GM12878 (cell line): ENCODE data around the gene UBASH3B. TPM values are rescaled to one million over a fixed set of nuclear protein-coding genes. Genes with fewer than 3 reads are reported as not detected.

Source experiments
- ATAC-seq: fragments of 200-7000 bp; cut with Tn5 transposase; 3 replicates; pipeline ENCODE4 v1.9.1; 2020; ENCODE audit warnings: mild to moderate bottlenecking, moderate library complexity
- BruUV-seq: library from RNA; stranded (reverse); fragments of 400-500 nt; replicated peaks from 2 replicates; lab custom pipeline; 2021; lab: Mats Ljungman, UMichigan
- CTCF ChIA-PET: fragments of 300-600 bp; sonication (Branson Sonifier 250); formaldehyde crosslinking; extraction: SDS; loops from one replicate; lab custom pipeline; 2021; ENCODE audit warnings: inconsistent platforms; lab: Yijun Ruan, JAX
- POLR2A ChIA-PET: fragments of 350-600 bp; formaldehyde crosslinking; extraction: SDS; loops from one replicate; lab custom pipeline; 2021; ENCODE audit warnings: inconsistent platforms; lab: Charles Lee
- RAD21 ChIA-PET: fragments of 300-600 bp; sonication (Branson Sonifier 250); formaldehyde crosslinking; loops from one replicate; lab custom pipeline; 2023; ENCODE audit warnings: antibody characterized with exemption; ENCODE audit not compliant: unreplicated experiment; lab: Charles Lee
- SMC1A ChIA-PET: fragments of 300-600 bp; sonication (Branson Sonifier 250); formaldehyde crosslinking; loops from one replicate; lab custom pipeline; 2023; ENCODE audit not compliant: unreplicated experiment, uncharacterized antibody; lab: Charles Lee
- DNase-seq: peaks from one replicate; pipeline ENCODE4 v3.0.0-alpha.2; 2011; ENCODE audit warnings: low read depth, low spot score
- FAIRE-seq: peaks from 3 replicates; lab custom pipeline; 2011; peaks lifted over from hg19 to GRCh38; lab: Jason Lieb, UNC
- H2AFZ ChIP-seq: 2 replicates; pipeline ENCODE4 v1.6.0; 2011; ENCODE audit warnings: low read depth, low read length, control low read depth; ENCODE audit not compliant: control insufficient read depth
- H3K27ac ChIP-seq: 2 replicates; pipeline ENCODE4 v1.5.1; 2011; ENCODE audit warnings: control low read depth; ENCODE audit not compliant: control insufficient read depth, insufficient read depth
- H3K27me3 ChIP-seq, 2 experiments: replicated peaks in 1 of 2; 2 replicates each; pipeline versions ENCODE4 v1.6.0 to v1.6.1; 2011; ENCODE audit warnings: low read length in 1 of 2; ENCODE audit not compliant: control insufficient read depth in 2 of 2, insufficient read depth in 2 of 2
- H3K36me3 ChIP-seq, 2 experiments: 2 replicates each; pipeline ENCODE4 v1.5.1; 2011; ENCODE audit warnings: low read length in 1 of 2; ENCODE audit not compliant: control insufficient read depth in 2 of 2, insufficient read depth in 2 of 2
- H3K4me1 ChIP-seq: 2 replicates; pipeline ENCODE4 v1.6.1; 2011; ENCODE audit warnings: mild to moderate bottlenecking, low read length, moderate library complexity, mixed read lengths; ENCODE audit not compliant: control insufficient read depth, insufficient read depth
- H3K4me2 ChIP-seq: 2 replicates; pipeline ENCODE4 v1.6.0; 2011; ENCODE audit warnings: control low read depth; ENCODE audit not compliant: control insufficient read depth, insufficient read depth
- H3K4me3 ChIP-seq: fragments of 200-600 bp; sonication (generic); 2 replicates; pipeline ENCODE4 v1.5.1; 2016
- H3K79me2 ChIP-seq: 2 replicates; pipeline ENCODE4 v1.6.0; 2011; ENCODE audit warnings: low read length; ENCODE audit not compliant: control insufficient read depth, insufficient read depth
- H3K9ac ChIP-seq: 2 replicates; pipeline ENCODE4 v1.8.0; 2011; ENCODE audit warnings: low read length, control low read depth, mixed read lengths; ENCODE audit not compliant: control insufficient read depth, insufficient read depth
- H3K9me3 ChIP-seq: replicated peaks from 3 replicates; pipeline ENCODE4 v1.5.1; 2011; ENCODE audit warnings: mild to moderate bottlenecking, low read length; ENCODE audit not compliant: control insufficient read depth, insufficient read depth
- H4K20me1 ChIP-seq: 2 replicates; pipeline ENCODE4 v1.6.0; 2011; ENCODE audit not compliant: control insufficient read depth, insufficient read depth
- EED ChIP-seq: sonication (generic); IDR thresholded peaks from 2 replicates; pipeline ENCODE4 v1.6.1; 2016; ENCODE audit warnings: antibody characterized with exemption, low read depth
- EGR1 ChIP-seq, 2 experiments: IDR thresholded peaks; 1 replicate in 1 of 2; 2 replicates in 1 of 2; pipeline ENCODE4 v1.6.1; 2011 to 2012; ENCODE audit warnings: low read depth in 2 of 2, low read length in 2 of 2, borderline replicate concordance in 1 of 2, mild to moderate bottlenecking in 1 of 2, moderate library complexity in 1 of 2
- ELK1 ChIP-seq: IDR thresholded peaks from 2 replicates; pipeline ENCODE4 v1.6.1; 2012; ENCODE audit warnings: low read depth, low read length, improper control_type of control experiment
- GATAD2B ChIP-seq: fragments of 450-650 bp; conservative IDR thresholded peaks from 2 replicates; pipeline ENCODE4 v1.6.1; 2017; ENCODE audit warnings: low read depth, mild to moderate bottlenecking, moderate library complexity
- HDAC2 ChIP-seq: fragments of 200-600 bp; sonication (generic); IDR thresholded peaks from 2 replicates; pipeline ENCODE4 v1.6.1; 2017
- IRF4 ChIP-seq: IDR thresholded peaks from 2 replicates; pipeline ENCODE4 v1.6.1; 2011; ENCODE audit warnings: low read depth, low read length
- JUND ChIP-seq: IDR thresholded peaks from 2 replicates; pipeline ENCODE4 v1.6.1; 2012; ENCODE audit warnings: low read depth, mild to moderate bottlenecking, low read length, improper control_type of control experiment, moderate library complexity
- NKRF ChIP-seq: fragments of 450-650 bp; conservative IDR thresholded peaks from 2 replicates; pipeline ENCODE4 v1.6.1; 2017; ENCODE audit warnings: mild to moderate bottlenecking, moderate library complexity
- NRF1 ChIP-seq: conservative IDR thresholded peaks from 2 replicates; pipeline ENCODE4 v1.6.1; 2011; ENCODE audit warnings: mild to moderate bottlenecking, low read depth, low read length, improper control_type of control experiment
- RELB ChIP-seq: fragments of 450-650 bp; IDR thresholded peaks from 2 replicates; pipeline ENCODE4 v1.6.1; 2017; ENCODE audit warnings: low read depth, mild to moderate bottlenecking, moderate library complexity
- SMAD5 ChIP-seq: IDR thresholded peaks from 2 replicates; pipeline ENCODE4 v1.6.1; 2016; ENCODE audit warnings: antibody characterized with exemption, low read depth
- ZBTB33 ChIP-seq: fragments of 450-650 bp; IDR thresholded peaks from 2 replicates; pipeline ENCODE4 v1.6.1; 2017; ENCODE audit warnings: mild to moderate bottlenecking
- ZNF274 ChIP-seq: IDR thresholded peaks from one replicate; pipeline ENCODE4 v1.8.0; 2011; ENCODE audit not compliant: insufficient read length, insufficient read depth
- ZNF622 ChIP-seq: fragments of 450-650 bp; IDR thresholded peaks from 2 replicates; pipeline ENCODE4 v1.6.1; 2017; ENCODE audit warnings: mild to moderate bottlenecking, inconsistent platforms
- ZSCAN29 ChIP-seq: fragments of 450-650 bp; IDR thresholded peaks from 2 replicates; pipeline ENCODE4 v1.6.1; 2017; ENCODE audit warnings: mild to moderate bottlenecking, moderate library complexity
- WGBS: methylation state at CpG from one replicate; pipeline ENCODE4 v1.1.6; 2016; ENCODE audit warnings: low lambda C conversion rate; ENCODE audit not compliant: insufficient replicate concordance, insufficient coverage; ENCODE audit errors: missing lambda C conversion rate; 5-methylcytosine and 5-hydroxymethylcytosine counted together
- in situ Hi-C: fragments of 300-500 bp; cut with MboI; formaldehyde crosslinking; loops from 9 replicates; pipeline ENCODE4 v1.14.3; 2018; ENCODE audit warnings: mixed read lengths
- intact Hi-C: fragments of 100-400 bp; cut with micrococcal nuclease; formaldehyde crosslinking; loops from one replicate; pipeline ENCODE4 v1.14.2; 2022; ENCODE audit not compliant: unreplicated experiment
- polyA plus RNA-seq, 11 experiments: library from polyadenylated mRNA; depleted of rRNA in 4 of 11; unstranded in 6 of 11; stranded (reverse) in 5 of 11; fragments of >200 nt; fragmentation: Nextera tagmentation in 4 of 11; fragmentation: Illumina TruSeq in 1 of 11; extraction: Ambion mirVana in 4 of 11; extraction: Trizol in 1 of 11; gene quantifications; 1 replicate in 1 of 11; 2 replicates in 10 of 11; pipeline versions ENCODE4 v1.2.1 to v1.2.3, GENCODE V29; 2011 to 2016; ENCODE audit warnings: inconsistent platforms in 2 of 11, missing spikeins in 2 of 11, low read depth in 1 of 11
- total RNA-seq, 4 experiments: library from RNA; depleted of rRNA in 3 of 4; stranded (reverse); fragments of >200 nt in 3 of 4; fragmentation: Illumina TruSeq in 1 of 4; extraction: Trizol in 1 of 4; gene quantifications; 2 replicates each; pipeline versions ENCODE4 v1.2.1 to v1.2.3, GENCODE V29; 2013 to 2021

Gene UBASH3B
- total and polyA plus RNA-seq, 10 of the 15 experiments (the other 5 are each of a cell fraction or from before 2014, with no cell fraction given): 0.18 to 3.3 (median 0.57) TPM

GRCh38 chr11:122799406-122800105, 144.0 kb downstream of the UBASH3B start (continued):
- TF ChIP-seq EGR1 (IDR thresholded peaks at IDR 0.05; ENCODE audit: borderline replicate concordance in 1 of 2, low read depth in 2 of 2, low read length in 2 of 2) (no peak), ZNF274 (no peak), NKRF (no peak)

- ATAC-seq (no peak), DNase-seq (no peak), FAIRE-seq (no peak)
- Histone ChIP-seq H3K27me3 (no peaks in the 10 kb centered on the region), H3K27ac (no peak overlapping the region), H3K4me3 (no peak overlapping the region), H3K36me3 (no peaks in the 10 kb centered on the region), H4K20me1 (no peaks in the 10 kb centered on the region), H3K9me3 (no peaks in the 10 kb centered on the region), H3K9ac (no peak overlapping the region), H3K4me1 (peaks cover 13% of the 10 kb centered on the region), H3K4me2 (no peak overlapping the region), H2AFZ (no peak overlapping the region), H3K79me2 (no peaks in the 10 kb centered on the region)
- RAD21 ChIA-PET: interaction anchor here (8.0 kb wide), 1 partner anchor 52 kb away, joined by 175 read pairs; no protein-coding TSS in a partner anchor
- WGBS: 95% methylated on average over 5 of the region's 5 CpGs
- SMC1A ChIA-PET: interaction anchor here (7.8 kb wide), 1 partner anchor 51 kb away, joined by 165 read pairs; no protein-coding TSS in a partner anchor
- CTCF ChIA-PET: interaction anchor here (5.3 to 7.9 kb wide), 3 partner anchors 8 to 52 kb away, joined by 30 to 190 read pairs (median 92); no protein-coding TSS in a partner anchor
- no TSS peak for BruUV-seq
- intact Hi-C loops: no loop called here
- POLR2A ChIA-PET: no interaction called here
- in situ Hi-C loops: no loop called here
- TF ChIP-seq RELB (no peak), SMAD5 (no peak), ZSCAN29 (no peak), EED (no peak), NRF1 (no peak), JUND (no peak), ZNF622 (no peak), GATAD2B (no peak), IRF4 (no peak), ZBTB33 (no peak), HDAC2 (no peak), ELK1 (no peak)
Observed at GRCh38 chr11:122802876-122803275, 147.4 kb downstream of the UBASH3B start.
